T47D (cell line): ENCODE results near the gene ADAM12.

ENCODE experiments used
- DNase-seq, 2 experiments: peaks; one replicate each; pipeline versions ENCODE4 v3.0.0 to v3.0.0-alpha.2; 2011 to 2012; ENCODE audit warnings: low read depth in 1 of 2, low spot score in 1 of 2
- JUND ChIP-seq: IDR thresholded peaks from 2 replicates; pipeline ENCODE4 v1.6.1; 2012; ENCODE audit warnings: low read depth
- in situ Hi-C: cut with HindIII; loops from 2 replicates; pipeline ENCODE4 v1.10.0; 2016; ENCODE audit warnings: low sequenced_read_pairs, low pct_unique_long_range_greater_than_20kb

Gene ADAM12

GRCh38 chr10:126226205-126226604, 162.1 kb downstream of the ADAM12 start:
- TF ChIP-seq JUND, result no peak
- in situ Hi-C loops, result no loop called here

DNA sequence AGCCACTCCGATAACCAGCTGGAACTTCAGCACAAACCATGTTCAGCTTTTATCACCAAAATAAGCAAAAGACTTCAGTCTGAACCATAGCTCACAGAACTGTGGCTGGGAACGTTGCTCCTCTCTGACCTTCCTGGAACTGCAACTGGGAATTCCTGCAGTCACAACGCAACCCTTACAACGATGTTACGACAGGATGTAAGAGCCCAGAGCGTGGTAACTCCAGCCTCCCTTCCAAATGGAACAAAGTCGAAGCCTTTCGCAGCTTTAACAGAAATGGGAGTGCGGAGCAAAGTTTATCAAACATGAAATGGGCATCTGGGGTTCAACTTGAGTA, 162.6 kb downstream of the ADAM12 start:
- in situ Hi-C loops, result no loop called here
- no peak for DNase-seq
- TF ChIP-seq JUND, result no peak

More at GRCh38 chr10:126226205-126226604, 162.1 kb downstream of the ADAM12 start:
- DNase-seq, result no peak

DNA sequence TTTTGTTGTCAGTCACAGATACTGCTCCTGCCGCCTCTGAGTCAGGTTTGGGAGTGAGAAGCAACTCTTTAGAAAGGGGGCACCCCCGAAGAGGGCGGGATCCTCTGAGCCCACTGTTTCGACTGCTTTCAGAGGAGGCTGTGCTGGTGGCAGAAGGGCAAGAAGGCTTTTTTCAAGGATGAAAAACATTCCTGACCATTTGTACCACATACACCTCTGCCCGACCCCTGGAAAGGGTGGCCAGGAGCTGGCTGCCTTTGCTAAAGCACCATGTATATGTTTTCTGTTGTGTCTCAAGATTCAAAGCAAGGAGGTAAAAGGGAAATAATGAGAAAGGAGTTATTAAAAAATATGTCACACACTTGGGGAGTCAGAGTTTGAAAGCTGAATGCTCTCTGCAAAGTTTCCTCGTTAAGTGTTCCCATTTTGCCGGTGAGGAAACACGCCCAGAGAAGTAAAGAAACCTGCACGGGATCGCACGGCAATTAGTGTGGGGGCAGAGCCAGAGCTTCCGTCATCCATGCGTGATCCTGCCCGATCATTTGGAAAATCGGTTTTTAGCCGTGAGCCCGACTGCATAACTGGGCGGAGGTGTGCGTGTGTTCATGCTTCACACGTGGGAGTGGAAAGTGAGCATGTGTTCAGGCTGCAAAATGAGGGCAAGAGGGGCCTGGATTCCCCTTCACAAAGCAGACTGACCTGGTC, 163.2 kb downstream of the ADAM12 start:
- in situ Hi-C loops, result no loop called here
- DNase-seq, result no peak
- TF ChIP-seq JUND, result no peak

DNA sequence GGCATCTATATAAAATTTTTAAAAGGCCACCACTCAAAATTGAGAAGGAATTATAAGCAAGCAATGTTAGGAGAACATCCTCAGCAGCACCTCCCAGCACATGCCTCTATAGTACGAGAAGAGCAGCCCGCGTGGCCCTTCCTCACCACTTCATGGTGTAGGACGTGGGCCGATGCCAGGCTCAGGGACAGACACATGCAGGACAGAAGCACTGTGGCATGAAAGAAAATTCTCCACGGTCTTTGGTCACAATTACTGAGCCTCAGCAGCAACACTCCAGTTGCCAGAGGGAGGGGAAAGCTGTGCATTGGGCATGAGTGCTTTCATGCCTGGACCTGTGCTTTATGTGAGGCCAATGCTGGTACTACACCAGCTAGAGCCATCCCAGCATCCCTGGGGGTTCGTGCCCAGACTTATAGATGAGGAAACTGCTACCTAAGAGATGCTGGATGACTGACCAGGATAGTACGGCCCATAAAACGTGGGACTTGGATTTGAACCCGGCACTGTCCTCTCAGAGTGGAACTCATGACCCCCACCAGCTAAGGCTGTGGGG, 164.7 kb downstream of the ADAM12 start:
- in situ Hi-C loops, result no loop called here
- TF ChIP-seq JUND, result no peak

GRCh38 chr10:126222736-126223511, 165.4 kb downstream of the ADAM12 start:
- no peak for TF ChIP-seq JUND
- in situ Hi-C loops, result no loop called here

More for the DNA sequence above, 164.7 kb downstream of the ADAM12 start:
- DNase-seq, result no peak

GRCh38 chr10:126221874-126222273, 166.4 kb downstream of the ADAM12 start:
- in situ Hi-C loops, result no loop called here
- no peak for TF ChIP-seq JUND
- no peak for DNase-seq

More at GRCh38 chr10:126222736-126223511, 165.4 kb downstream of the ADAM12 start:
- no peak for DNase-seq

DNA sequence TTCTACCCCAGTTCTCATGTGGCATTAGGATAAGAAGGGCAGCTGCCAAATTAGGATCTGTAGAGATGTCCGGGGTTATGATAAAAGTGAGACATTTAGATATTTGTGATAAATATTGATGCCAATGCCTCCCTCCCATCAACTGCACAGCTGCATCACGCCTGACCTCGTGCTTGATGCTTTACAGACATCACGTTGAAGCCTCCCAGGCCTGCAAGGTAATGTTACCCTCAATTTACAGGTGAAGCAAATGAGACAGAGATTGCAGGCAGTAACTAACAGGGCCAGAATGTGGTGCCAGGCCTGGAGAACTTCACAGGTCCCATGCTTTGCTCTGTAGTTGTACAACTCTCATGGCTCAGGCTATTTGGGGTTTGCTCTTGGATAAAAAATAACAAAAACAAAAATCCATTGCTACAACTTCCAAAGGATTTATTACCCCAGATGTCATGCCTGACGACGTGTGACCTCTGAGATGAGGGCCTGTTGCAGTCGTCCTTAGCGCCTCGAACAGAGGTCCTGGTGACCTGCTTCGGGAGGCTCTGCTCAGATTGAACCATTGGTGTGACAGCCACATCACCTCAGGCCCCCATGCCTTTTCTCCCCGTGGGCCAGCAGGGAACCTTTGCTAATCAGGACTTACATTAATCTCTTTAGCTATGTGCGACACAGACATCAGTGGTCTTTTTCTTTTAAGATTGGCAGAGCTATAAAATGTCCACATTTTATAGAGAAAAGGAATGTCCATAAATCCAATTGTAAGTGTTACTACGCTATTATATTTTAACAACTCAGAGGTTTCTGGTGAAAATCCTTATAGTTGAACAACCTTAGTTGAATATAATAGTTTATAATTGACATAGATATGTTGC, 169.3 kb downstream of the ADAM12 start:
- DNase-seq, result no peak
- no peak for TF ChIP-seq JUND
- in situ Hi-C loops, result no loop called here

DNA sequence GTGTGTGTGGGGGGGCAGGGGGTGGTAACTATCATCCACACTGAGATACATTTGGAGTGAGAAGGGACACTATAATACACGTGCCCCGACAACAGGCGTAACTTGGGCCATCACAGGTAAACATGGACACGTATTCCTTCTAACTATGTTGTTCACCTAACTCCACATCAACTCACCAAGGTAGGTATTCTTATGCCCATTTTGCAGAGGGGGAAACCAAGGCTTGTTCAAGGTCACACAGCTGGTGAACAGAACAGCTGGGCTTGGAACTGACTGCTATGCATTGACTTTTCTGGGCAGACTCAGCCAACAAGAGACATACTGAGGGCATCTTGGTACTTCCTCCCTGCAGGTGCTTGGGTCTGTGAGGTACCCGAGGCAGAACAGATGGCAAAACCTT, 170.1 kb downstream of the ADAM12 start:
- no peak for TF ChIP-seq JUND
- in situ Hi-C loops, result no loop called here
- no peak for DNase-seq

DNA sequence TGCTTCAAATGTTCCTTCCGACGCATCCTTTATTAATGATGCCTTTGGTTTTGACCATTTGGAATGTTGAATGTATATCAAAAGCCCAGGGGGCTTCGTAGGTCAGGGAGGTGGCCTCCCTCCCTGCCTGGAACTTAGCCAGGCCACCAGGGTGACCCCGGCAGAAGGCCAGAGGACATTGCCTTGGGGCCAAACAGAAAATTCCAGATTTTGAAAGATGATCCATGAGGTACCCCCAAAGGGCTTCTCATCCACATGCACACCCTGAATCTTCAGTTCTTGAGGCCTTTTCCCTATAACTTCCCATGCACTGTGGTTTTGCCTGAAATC, 171.7 kb downstream of the ADAM12 start:
- no peak for TF ChIP-seq JUND
- DNase-seq, result no peak
- in situ Hi-C loops, result no loop called here

GRCh38 chr10:126215746-126216631, 172.3 kb downstream of the ADAM12 start:
- in situ Hi-C loops, result no loop called here
- DNase-seq, result no peak
- TF ChIP-seq JUND, result no peak

- no peak for DNase-seq
- no peak for TF ChIP-seq JUND
- in situ Hi-C loops, result no loop called here
These were observed 173.6 kb downstream of the ADAM12 start for GRCh38 chr10:126214679-126215078.

GRCh38 chr10:126214021-126214420, 174.3 kb downstream of the ADAM12 start:
- no peak for DNase-seq
- TF ChIP-seq JUND, result no peak
- in situ Hi-C loops, result no loop called here
